Measurements from ENCODE around the gene SYK.
"Not testable (repeated sequence)": the region's sequence is repeated elsewhere in the genome, so short reads cannot be mapped to it uniquely, and the experiment has no call there.

SYK gene

GRCh38 chr9:90774071-90774470 is 27.5 kb upstream of the SYK start:
- no peak overlapping the region for H3K4me3 ChIP-seq (ENCODE audit: insufficient read depth, low read depth, low read length, poor library complexity, severe bottlenecking)
- no peaks in the 10 kb centered on the region for H3K4me1 ChIP-seq (ENCODE audit: control insufficient read depth, insufficient read depth, low read length, poor library complexity, severe bottlenecking)
- peaks cover 3% of the 10 kb centered on the region for H3K27me3 ChIP-seq (replicated peaks; ENCODE audit: control insufficient read depth, insufficient read depth, low read length, poor library complexity, severe bottlenecking)
- H3K36me3 ChIP-seq (ENCODE audit: control insufficient read depth, insufficient read depth, low read length), result no peaks in the 10 kb centered on the region
- H3K9me3 ChIP-seq (ENCODE audit: control insufficient read depth, low read length), result no peaks in the 10 kb centered on the region
- DNase-seq, result no peak
- H3K27ac ChIP-seq (ENCODE audit: insufficient read depth, low read length, poor library complexity, severe bottlenecking), result no peak overlapping the region

GRCh38 chr9:90774682-90775081 is 26.9 kb upstream of the SYK start:
- peaks cover 3% of the 10 kb centered on the region for H3K27me3 ChIP-seq (replicated peaks; ENCODE audit: control insufficient read depth, insufficient read depth, low read length, poor library complexity, severe bottlenecking)
- H3K4me3 ChIP-seq (ENCODE audit: insufficient read depth, low read depth, low read length, poor library complexity, severe bottlenecking), result no peak overlapping the region
- H3K36me3 ChIP-seq (ENCODE audit: control insufficient read depth, insufficient read depth, low read length), result no peaks in the 10 kb centered on the region
- no peak overlapping the region for H3K27ac ChIP-seq (ENCODE audit: insufficient read depth, low read length, poor library complexity, severe bottlenecking)
- H3K9me3 ChIP-seq (ENCODE audit: control insufficient read depth, low read length), result no peaks in the 10 kb centered on the region
- H3K4me1 ChIP-seq (ENCODE audit: control insufficient read depth, insufficient read depth, low read length, poor library complexity, severe bottlenecking), result no peaks in the 10 kb centered on the region
- DNase-seq, result no peak

GRCh38 chr9:90775657-90776056 is 26.0 kb upstream of the SYK start:
- H3K4me1 ChIP-seq (ENCODE audit: control insufficient read depth, insufficient read depth, low read length, poor library complexity, severe bottlenecking), result no peaks in the 10 kb centered on the region
- DNase-seq, result no peak
- no peak overlapping the region for H3K27ac ChIP-seq (ENCODE audit: insufficient read depth, low read length, poor library complexity, severe bottlenecking)
- H3K9me3 ChIP-seq (ENCODE audit: control insufficient read depth, low read length), result no peaks in the 10 kb centered on the region
- peaks cover 3% of the 10 kb centered on the region for H3K27me3 ChIP-seq (replicated peaks; ENCODE audit: control insufficient read depth, insufficient read depth, low read length, poor library complexity, severe bottlenecking)
- no peaks in the 10 kb centered on the region for H3K36me3 ChIP-seq (ENCODE audit: control insufficient read depth, insufficient read depth, low read length)
- H3K4me3 ChIP-seq (ENCODE audit: insufficient read depth, low read depth, low read length, poor library complexity, severe bottlenecking), result no peak overlapping the region

GRCh38 chr9:90778746-90779145 is 22.9 kb upstream of the SYK start:
- H3K27ac ChIP-seq (ENCODE audit: insufficient read depth, low read length, poor library complexity, severe bottlenecking), result no peak overlapping the region
- no peaks in the 10 kb centered on the region for H3K36me3 ChIP-seq (ENCODE audit: control insufficient read depth, insufficient read depth, low read length)
- no peak for DNase-seq
- peaks cover 3% of the 10 kb centered on the region for H3K27me3 ChIP-seq (replicated peaks; ENCODE audit: control insufficient read depth, insufficient read depth, low read length, poor library complexity, severe bottlenecking)
- H3K4me3 ChIP-seq (ENCODE audit: insufficient read depth, low read depth, low read length, poor library complexity, severe bottlenecking), result no peak overlapping the region
- no peaks in the 10 kb centered on the region for H3K9me3 ChIP-seq (ENCODE audit: control insufficient read depth, low read length)
- no peaks in the 10 kb centered on the region for H3K4me1 ChIP-seq (ENCODE audit: control insufficient read depth, insufficient read depth, low read length, poor library complexity, severe bottlenecking)

- Histone ChIP-seq H3K4me1 (ENCODE audit: control insufficient read depth, insufficient read depth, low read length, poor library complexity, severe bottlenecking) (no peaks in the 10 kb centered on the region), H3K27me3 (replicated peaks; ENCODE audit: control insufficient read depth, insufficient read depth, low read length, poor library complexity, severe bottlenecking) (no peaks in the 10 kb centered on the region), H3K4me3 (ENCODE audit: insufficient read depth, low read depth, low read length, poor library complexity, severe bottlenecking) (no peak overlapping the region), H3K27ac (ENCODE audit: insufficient read depth, low read length, poor library complexity, severe bottlenecking) (no peak overlapping the region), H3K36me3 (ENCODE audit: control insufficient read depth, insufficient read depth, low read length) (no peaks in the 10 kb centered on the region), H3K9me3 (ENCODE audit: control insufficient read depth, low read length) (no peaks in the 10 kb centered on the region)
- no peak for DNase-seq
These were observed 18.1 kb upstream of the SYK start for GRCh38 chr9:90783552-90783951.

- no peak overlapping the region for H3K27ac ChIP-seq (ENCODE audit: insufficient read depth, low read length, poor library complexity, severe bottlenecking)
- H3K9me3 ChIP-seq (ENCODE audit: control insufficient read depth, low read length), result no peaks in the 10 kb centered on the region
- H3K4me3 ChIP-seq (ENCODE audit: insufficient read depth, low read depth, low read length, poor library complexity, severe bottlenecking), result no peak overlapping the region
- no peaks in the 10 kb centered on the region for H3K36me3 ChIP-seq (ENCODE audit: control insufficient read depth, insufficient read depth, low read length)
- no peaks in the 10 kb centered on the region for H3K4me1 ChIP-seq (ENCODE audit: control insufficient read depth, insufficient read depth, low read length, poor library complexity, severe bottlenecking)
- no peak for DNase-seq
- no peaks in the 10 kb centered on the region for H3K27me3 ChIP-seq (replicated peaks; ENCODE audit: control insufficient read depth, insufficient read depth, low read length, poor library complexity, severe bottlenecking)
These were observed 17.7 kb upstream of the SYK start for GRCh38 chr9:90783964-90784363.

GRCh38 chr9:90787771-90788460 is 13.7 kb upstream of the SYK start:
- Histone ChIP-seq H3K27ac (ENCODE audit: insufficient read depth, low read length, poor library complexity, severe bottlenecking) (no peak overlapping the region), H3K9me3 (ENCODE audit: control insufficient read depth, low read length) (no peaks in the 10 kb centered on the region), H3K36me3 (ENCODE audit: control insufficient read depth, insufficient read depth, low read length) (no peaks in the 10 kb centered on the region), H3K4me3 (ENCODE audit: insufficient read depth, low read depth, low read length, poor library complexity, severe bottlenecking) (no peak overlapping the region), H3K4me1 (ENCODE audit: control insufficient read depth, insufficient read depth, low read length, poor library complexity, severe bottlenecking) (no peaks in the 10 kb centered on the region), H3K27me3 (replicated peaks; ENCODE audit: control insufficient read depth, insufficient read depth, low read length, poor library complexity, severe bottlenecking) (no peaks in the 10 kb centered on the region)
- DNase-seq, result no peak

- H3K27ac ChIP-seq (ENCODE audit: insufficient read depth, low read length, poor library complexity, severe bottlenecking); H3K4me3 ChIP-seq (ENCODE audit: insufficient read depth, low read depth, low read length, poor library complexity, severe bottlenecking); H3K27me3 ChIP-seq (replicated peaks; ENCODE audit: control insufficient read depth, insufficient read depth, low read length, poor library complexity, severe bottlenecking); H3K4me1 ChIP-seq (ENCODE audit: control insufficient read depth, insufficient read depth, low read length, poor library complexity, severe bottlenecking); H3K36me3 ChIP-seq (ENCODE audit: control insufficient read depth, insufficient read depth, low read length); DNase-seq; H3K9me3 ChIP-seq (ENCODE audit: control insufficient read depth, low read length): not testable (repeated sequence)
These were observed 13.1 kb upstream of the SYK start for GRCh38 chr9:90788527-90788926.

GRCh38 chr9:90789408-90789807 is 12.2 kb upstream of the SYK start:
- H3K9me3 ChIP-seq (ENCODE audit: control insufficient read depth, low read length), result no peaks in the 10 kb centered on the region
- no peak for DNase-seq
- H3K36me3 ChIP-seq (ENCODE audit: control insufficient read depth, insufficient read depth, low read length), result no peaks in the 10 kb centered on the region
- no peaks in the 10 kb centered on the region for H3K27me3 ChIP-seq (replicated peaks; ENCODE audit: control insufficient read depth, insufficient read depth, low read length, poor library complexity, severe bottlenecking)
- H3K4me1 ChIP-seq (ENCODE audit: control insufficient read depth, insufficient read depth, low read length, poor library complexity, severe bottlenecking), result no peaks in the 10 kb centered on the region
- no peak overlapping the region for H3K4me3 ChIP-seq (ENCODE audit: insufficient read depth, low read depth, low read length, poor library complexity, severe bottlenecking)
- no peak overlapping the region for H3K27ac ChIP-seq (ENCODE audit: insufficient read depth, low read length, poor library complexity, severe bottlenecking)

- no peaks in the 10 kb centered on the region for H3K9me3 ChIP-seq (ENCODE audit: control insufficient read depth, low read length)
- no peak overlapping the region for H3K4me3 ChIP-seq (ENCODE audit: insufficient read depth, low read depth, low read length, poor library complexity, severe bottlenecking)
- no peaks in the 10 kb centered on the region for H3K4me1 ChIP-seq (ENCODE audit: control insufficient read depth, insufficient read depth, low read length, poor library complexity, severe bottlenecking)
- H3K36me3 ChIP-seq (ENCODE audit: control insufficient read depth, insufficient read depth, low read length), result no peaks in the 10 kb centered on the region
- H3K27ac ChIP-seq (ENCODE audit: insufficient read depth, low read length, poor library complexity, severe bottlenecking), result no peak overlapping the region
- no peaks in the 10 kb centered on the region for H3K27me3 ChIP-seq (replicated peaks; ENCODE audit: control insufficient read depth, insufficient read depth, low read length, poor library complexity, severe bottlenecking)
- no peak for DNase-seq
These were observed 11.8 kb upstream of the SYK start for GRCh38 chr9:90789862-90790261.

Data from effector memory CD4-positive, alpha-beta T cell (primary cell).